Erythroblast (primary cell): ENCODE data around the gene KIRREL3.

Experiments
- GATA1 ChIP-seq: IDR thresholded peaks from 2 replicates; pipeline ENCODE4 v1.6.1; 2011; ENCODE audit warnings: low read depth, mild to moderate bottlenecking, control low read depth, low read length, moderate library complexity
- POLR2A ChIP-seq: IDR thresholded peaks from 2 replicates; pipeline ENCODE4 v1.6.1; 2011; ENCODE audit warnings: mild to moderate bottlenecking, low read length

DNA sequence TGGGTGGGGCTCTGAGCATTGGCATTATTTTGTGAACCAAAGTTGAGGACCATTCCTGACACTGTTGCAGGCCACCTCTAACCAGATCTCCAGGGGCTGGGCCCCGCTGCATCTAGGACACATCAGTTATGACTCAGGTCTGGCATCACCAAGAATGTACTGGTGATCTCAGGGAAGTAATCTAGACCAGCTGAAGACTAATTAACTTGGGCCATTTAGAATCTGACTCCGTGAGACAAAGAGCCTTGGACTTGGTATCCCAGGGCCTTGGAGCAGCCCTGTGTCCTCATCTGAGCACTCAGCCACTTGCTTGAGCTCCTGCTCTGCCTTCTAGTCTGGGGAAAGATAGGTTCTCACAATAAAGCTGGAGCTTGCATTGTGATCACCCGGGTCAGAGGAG, 200.6 kb downstream of the KIRREL3 start:
- no peak for TF ChIP-seq POLR2A
- no peak for TF ChIP-seq GATA1
